SU-DHL-6 (cell line): ENCODE data around the gene LRRFIP2.

ENCODE experiments used
- EZH2phosphoT487 ChIP-seq: fragments of 200-600 bp; sonication (generic), shearing (Covaris generic); conservative IDR thresholded peaks from 2 replicates; pipeline ENCODE4 v1.6.1; 2018; ENCODE audit warnings: mild to moderate bottlenecking, antibody characterized with exemption, low read length, moderate library complexity, mixed read lengths
- TF ChIP-seq, protein P1 (sequence below): fragments of 200-600 bp; sonication (generic); IDR thresholded peaks from one replicate; pipeline ENCODE4 v1.5.1; 2017; ENCODE audit warnings: antibody characterized with exemption, mild to moderate bottlenecking, low read length, moderate library complexity; ENCODE audit not compliant: insufficient read depth, poor library complexity, severe bottlenecking

DNA sequence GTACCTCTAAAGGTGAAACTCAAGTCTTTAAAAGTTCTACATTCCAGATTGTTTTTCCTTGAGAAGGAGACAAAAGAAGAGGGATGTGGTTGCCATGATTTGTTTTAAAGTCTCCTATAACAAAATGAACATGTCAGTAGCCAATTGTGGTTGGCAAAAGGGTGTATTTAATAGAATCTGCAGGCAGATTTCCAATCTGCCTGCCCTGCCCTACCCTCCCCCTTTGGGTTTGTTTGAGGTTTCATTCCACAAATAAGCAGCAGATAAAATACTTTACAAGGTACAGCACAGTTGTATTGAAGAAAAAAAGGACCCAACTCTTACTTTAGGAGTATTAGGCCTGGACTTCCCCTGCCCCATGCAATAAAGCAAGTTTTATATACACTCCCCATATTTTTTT lies 121.5 kb downstream of the LRRFIP2 start:
- TF ChIP-seq, protein P1, sequence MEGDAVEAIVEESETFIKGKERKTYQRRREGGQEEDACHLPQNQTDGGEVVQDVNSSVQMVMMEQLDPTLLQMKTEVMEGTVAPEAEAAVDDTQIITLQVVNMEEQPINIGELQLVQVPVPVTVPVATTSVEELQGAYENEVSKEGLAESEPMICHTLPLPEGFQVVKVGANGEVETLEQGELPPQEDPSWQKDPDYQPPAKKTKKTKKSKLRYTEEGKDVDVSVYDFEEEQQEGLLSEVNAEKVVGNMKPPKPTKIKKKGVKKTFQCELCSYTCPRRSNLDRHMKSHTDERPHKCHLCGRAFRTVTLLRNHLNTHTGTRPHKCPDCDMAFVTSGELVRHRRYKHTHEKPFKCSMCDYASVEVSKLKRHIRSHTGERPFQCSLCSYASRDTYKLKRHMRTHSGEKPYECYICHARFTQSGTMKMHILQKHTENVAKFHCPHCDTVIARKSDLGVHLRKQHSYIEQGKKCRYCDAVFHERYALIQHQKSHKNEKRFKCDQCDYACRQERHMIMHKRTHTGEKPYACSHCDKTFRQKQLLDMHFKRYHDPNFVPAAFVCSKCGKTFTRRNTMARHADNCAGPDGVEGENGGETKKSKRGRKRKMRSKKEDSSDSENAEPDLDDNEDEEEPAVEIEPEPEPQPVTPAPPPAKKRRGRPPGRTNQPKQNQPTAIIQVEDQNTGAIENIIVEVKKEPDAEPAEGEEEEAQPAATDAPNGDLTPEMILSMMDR: no peak
- TF ChIP-seq EZH2phosphoT487: no peak
